Measurements from ENCODE around the gene TEX48.

Gene TEX48, protein sequence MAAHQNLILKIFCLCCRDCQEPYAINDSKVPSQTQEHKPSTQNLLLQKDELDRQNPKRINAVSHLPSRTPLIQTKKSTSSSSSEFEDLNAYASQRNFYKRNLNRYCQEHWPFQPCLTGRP

DNA sequence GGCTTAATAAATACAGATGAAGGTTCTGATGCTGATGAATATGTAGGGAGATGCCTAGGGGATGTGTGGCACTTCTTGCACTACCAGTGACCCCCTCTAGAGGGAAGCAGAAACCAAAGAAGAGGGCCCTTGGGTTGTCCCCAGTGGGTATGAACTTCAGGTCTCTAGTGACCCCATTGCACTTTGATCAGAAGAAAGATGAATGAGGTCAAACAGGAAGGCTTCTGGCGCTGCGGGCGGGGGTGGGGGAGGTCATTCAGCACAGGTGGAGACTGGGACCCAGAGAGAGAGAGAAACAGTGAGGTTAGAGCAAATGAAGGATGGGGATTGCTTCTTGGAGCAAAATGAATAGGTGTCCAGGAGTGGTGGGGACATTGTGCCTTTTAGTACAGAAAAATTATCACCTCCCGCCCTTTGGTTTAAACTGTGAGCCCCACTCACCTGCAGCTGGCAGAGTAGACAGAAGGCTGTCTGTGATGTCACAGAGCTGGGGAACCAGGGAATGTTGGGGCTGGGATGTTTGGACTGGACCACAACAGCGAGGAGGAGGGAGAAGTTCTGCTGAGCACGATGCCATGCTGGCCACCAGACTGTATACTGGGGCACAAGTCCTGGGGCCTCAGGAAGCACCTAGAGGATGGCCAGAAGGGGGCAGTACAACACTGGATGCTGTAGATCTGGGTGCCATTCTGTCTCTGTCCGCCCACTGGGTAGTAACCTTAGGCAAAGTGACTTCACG, at the start of gene TEX48:
TEX48 (minus strand) TSS at position 599 of the 739 bp plus-strand sequence. CDS start 10,469 bp downstream, outside the sequence.
- peak; percentile 84 for DNase-seq (ENCODE audit: low read depth, low spot score)

- DNase-seq (ENCODE audit: low read depth, low spot score), result no peak
Observed at GRCh38 chr9:114731701-114732100, 49.7 kb upstream of the TEX48 start.

DNA sequence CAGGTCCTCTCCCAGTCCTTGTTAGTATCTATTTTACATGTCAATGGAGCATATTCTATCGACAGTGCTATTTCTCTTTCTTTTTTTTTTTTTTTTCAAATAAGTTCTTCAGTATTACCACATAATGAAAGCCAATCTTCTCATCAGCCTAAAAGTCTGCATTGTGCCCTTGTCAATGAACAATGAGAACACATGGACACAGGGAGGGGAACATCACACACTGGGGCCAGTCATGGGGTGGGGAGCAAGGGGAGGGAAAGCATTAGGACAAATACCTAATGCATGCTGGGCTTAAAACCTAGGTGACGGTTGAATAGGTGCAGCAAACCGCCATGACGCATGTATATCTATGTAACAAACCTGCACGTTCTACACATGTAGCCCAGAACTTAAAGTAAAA, 47.7 kb upstream of the TEX48 start:
- no peak for DNase-seq (ENCODE audit: low read depth, low spot score)

GRCh38 chr9:114725930-114726329, 43.9 kb upstream of the TEX48 start:
- no peak for DNase-seq (ENCODE audit: low read depth, low spot score)

- no peak for DNase-seq (ENCODE audit: low read depth, low spot score)
Observed at GRCh38 chr9:114724744-114725143, 42.8 kb upstream of the TEX48 start.

DNA sequence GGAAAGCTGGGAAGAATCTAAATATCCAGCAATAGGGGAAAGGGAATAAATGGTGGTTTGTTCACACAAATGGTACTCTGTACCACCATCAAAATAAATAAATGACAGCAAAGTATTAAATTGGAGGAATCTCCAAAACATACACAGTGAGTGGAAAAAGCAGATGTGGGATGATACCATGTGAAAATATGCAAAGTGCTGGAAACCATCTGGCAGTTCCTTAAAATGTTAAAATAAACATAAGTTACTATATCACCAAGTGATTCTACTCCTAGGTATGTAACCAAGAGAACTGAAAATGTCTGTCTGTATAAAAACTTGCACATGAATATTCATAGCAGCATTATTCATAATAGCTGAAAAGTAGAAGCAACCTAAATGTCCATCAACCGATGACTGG, 41.9 kb upstream of the TEX48 start:
- no peak for DNase-seq (ENCODE audit: low read depth, low spot score)

GRCh38 chr9:114722937-114723620, 41.1 kb upstream of the TEX48 start:
- no peak for DNase-seq (ENCODE audit: low read depth, low spot score)

DNA sequence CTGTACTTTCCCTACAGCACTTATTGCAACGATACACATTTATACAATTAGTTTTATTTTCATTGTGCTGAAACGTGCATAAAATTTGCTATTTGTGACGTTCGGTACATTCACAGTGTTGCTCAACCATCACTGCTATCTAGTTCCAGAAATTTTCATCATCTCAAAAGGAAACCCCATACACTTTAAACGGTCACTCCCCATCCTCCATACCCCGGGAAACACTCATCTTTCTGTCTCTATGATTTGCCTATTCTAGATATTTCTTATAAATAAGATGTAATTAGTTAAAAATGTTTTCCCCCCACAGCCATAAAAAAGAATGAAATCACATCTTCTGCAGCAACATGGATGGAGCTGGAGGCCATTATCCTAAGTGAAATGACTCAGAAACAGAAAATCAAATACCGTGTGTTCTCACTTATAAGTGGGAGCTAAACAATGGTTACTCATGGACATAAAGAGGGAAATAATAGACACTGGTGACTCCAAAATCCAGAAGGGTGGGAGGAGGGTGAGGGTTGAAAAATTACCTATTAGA, 40.2 kb upstream of the TEX48 start:
- DNase-seq (ENCODE audit: low read depth, low spot score), result no peak

DNA sequence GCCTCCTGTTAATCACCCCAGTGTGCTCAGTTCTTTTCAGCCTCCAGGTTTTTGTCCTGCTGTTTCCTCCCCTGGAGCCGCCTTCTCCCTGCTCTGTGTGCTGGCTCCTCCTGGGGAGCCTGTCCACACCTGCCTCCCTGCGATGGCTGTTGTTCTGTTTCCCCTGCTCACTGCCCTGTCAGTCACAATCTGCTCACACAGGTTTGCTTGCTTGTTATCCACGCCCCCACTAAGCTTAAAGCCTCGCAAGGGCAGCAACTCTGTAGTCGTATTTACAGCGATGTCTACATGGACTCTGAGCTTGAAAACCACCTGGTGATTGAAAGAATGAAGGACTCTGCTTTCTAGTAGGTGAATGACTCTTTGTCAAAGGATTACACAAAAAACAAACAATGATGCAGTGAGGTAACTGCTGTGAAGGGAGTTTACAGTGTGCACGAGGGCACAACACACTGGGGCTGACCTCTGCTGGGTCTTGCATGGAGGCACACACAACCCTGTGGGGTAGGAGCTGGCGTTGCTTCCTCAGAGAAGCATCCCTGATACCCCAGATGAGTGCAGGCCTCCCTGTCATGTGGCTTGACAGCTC, 39.6 kb upstream of the TEX48 start:
- DNase-seq (ENCODE audit: low read depth, low spot score), result peak; percentile 30

GRCh38 chr9:114720086-114720676, 38.2 kb upstream of the TEX48 start:
- DNase-seq (ENCODE audit: low read depth, low spot score), result no peak

GRCh38 chr9:114719290-114719689, 37.3 kb upstream of the TEX48 start:
- no peak for DNase-seq (ENCODE audit: low read depth, low spot score)

- no peak for DNase-seq (ENCODE audit: low read depth, low spot score)
Observed at GRCh38 chr9:114718801-114719221, 36.8 kb upstream of the TEX48 start.

- no peak for DNase-seq (ENCODE audit: low read depth, low spot score)
Observed at GRCh38 chr9:114717908-114718486, 36.0 kb upstream of the TEX48 start.

DNA sequence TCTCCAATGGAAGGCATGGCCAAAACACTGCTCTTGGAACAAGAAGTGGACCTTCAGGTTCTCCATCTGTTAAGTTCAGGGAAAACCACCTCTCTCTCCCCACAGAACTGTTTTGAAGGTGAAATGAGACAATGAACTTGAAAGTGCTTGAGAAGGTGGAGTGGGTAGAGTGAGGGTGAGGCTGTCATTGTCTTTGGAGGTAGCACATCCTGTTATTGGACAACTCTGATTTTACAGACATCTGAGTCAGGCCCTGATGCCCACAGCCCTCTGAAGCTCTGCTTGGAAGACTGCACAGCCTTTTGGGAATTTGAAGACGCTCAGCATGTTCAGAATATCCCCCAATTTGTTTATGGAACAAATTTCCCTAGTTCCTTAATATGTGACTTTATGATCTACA, 27.6 kb upstream of the TEX48 start:
- DNase-seq (ENCODE audit: low read depth, low spot score), result no peak

DNA sequence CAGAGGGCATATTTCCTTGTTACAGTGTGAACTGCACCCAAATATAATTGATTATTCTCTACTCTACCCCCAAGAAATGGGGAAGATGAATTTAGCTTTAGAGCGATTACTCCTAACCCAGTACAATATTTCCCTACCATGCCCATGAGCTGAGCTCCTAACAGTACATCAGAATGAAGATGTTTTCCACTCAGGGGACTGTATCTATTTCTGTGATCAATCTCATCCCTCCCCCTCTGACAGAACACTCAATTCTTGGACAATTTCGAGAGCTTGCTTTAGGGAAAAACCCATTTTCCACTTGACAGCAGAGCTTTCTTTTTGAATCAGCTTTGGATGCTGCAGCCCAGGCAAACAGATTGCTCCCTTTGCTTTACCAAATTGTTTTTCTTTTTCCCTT, 24.7 kb upstream of the TEX48 start:
- no peak for DNase-seq (ENCODE audit: low read depth, low spot score)

GRCh38 chr9:114701988-114702387, 20.0 kb upstream of the TEX48 start:
- DNase-seq (ENCODE audit: low read depth, low spot score), result no peak

DNA sequence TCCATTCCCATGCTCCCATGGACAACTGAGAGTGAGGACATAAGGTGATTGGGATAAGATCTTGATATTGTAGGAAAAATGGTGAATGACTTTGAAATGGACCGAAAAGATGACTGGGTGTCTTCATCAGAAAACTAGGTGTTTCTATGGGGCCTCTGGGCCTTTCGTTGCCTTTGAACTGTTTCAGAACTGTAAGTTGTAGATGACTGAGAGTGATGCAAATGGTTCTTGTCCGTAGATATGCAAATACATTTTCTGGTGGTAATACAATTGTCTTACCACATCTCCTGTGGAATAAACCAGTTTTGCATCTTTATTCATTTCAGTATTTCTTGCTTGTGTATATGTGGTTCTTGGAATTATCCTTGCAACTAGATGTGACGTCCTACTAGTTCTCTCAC, 16.0 kb upstream of the TEX48 start:
- no peak for DNase-seq (ENCODE audit: low read depth, low spot score)

- DNase-seq (ENCODE audit: low read depth, low spot score), result no peak
Observed at GRCh38 chr9:114696814-114697544, 15.0 kb upstream of the TEX48 start.

- no peak for DNase-seq (ENCODE audit: low read depth, low spot score)
Observed at GRCh38 chr9:114695948-114696347, 14.0 kb upstream of the TEX48 start.

DNA sequence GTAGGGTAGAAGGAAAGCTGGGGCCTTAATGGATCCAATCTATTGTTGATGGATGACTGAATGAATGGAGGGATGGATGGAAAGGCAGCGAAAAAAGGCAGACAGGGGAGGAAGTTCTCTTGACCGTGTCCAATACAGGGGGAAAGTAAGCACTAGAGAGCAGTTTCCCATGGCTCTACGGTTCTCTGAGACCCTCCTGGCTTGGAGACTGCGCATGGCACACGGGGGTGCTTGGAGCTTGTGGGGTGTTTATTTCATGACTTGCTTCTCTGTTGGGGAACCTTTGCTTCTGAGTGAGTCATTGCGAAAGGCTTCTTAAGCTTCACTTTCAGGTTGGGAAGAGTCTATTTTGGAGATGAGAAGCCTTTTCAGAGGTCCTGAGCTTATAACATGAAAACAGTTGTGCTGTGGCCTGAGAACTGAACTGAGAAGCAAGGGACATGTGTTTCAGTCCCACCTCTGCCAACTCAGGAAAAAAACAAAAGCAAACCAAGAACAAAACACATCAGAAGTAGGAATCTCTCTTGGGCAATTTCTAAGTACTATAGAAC, 12.8 kb upstream of the TEX48 start:
- no peak for DNase-seq (ENCODE audit: low read depth, low spot score)

- DNase-seq (ENCODE audit: low read depth, low spot score), result no peak
Observed at GRCh38 chr9:114694146-114694545, 12.2 kb upstream of the TEX48 start.

All from ELF-1 (cell line).